ENCODE results near the gene P4HA2.

- TF ChIP-seq CTCF (IDR thresholded peaks at IDR 0.05) (no peak), POLR2AphosphoS5 (IDR thresholded peaks at IDR 0.05) (no peak)
These were observed 15.9 kb downstream of the P4HA2 start for GRCh38 chr5:132211787-132212186.

Data from upper lobe of left lung (tissue), 4 donors.